H1 (cell line): ENCODE results near the gene FBLN2. TPM values are rescaled to one million over a fixed set of nuclear protein-coding genes. Genes with fewer than 3 reads are reported as not detected.

Experiments
- CHD7 ChIP-seq: fragments of 300-600 bp; sonication (generic); IDR thresholded peaks from 2 replicates; pipeline ENCODE4 v1.7.1; 2012; ENCODE audit warnings: low read length, moderate library complexity, mild to moderate bottlenecking, inconsistent platforms; ENCODE audit not compliant: insufficient replicate concordance
- TAF7 ChIP-seq: optimal IDR thresholded peaks from 2 replicates; pipeline ENCODE3; 2011; ENCODE audit warnings: low read depth, mild to moderate bottlenecking, inconsistent platforms, low read length, moderate library complexity, borderline replicate concordance
- polyA plus RNA-seq, 7 experiments: library from polyadenylated mRNA; depleted of rRNA in 3 of 7; stranded (reverse) in 5 of 7; unstranded in 2 of 7; fragments of >200 nt in 5 of 7; fragments of 200-250 nt in 2 of 7; gene quantifications; 1 replicate in 5 of 7; 2 replicates in 1 of 7; 4 replicates in 1 of 7; pipeline versions ENCODE4 v1.2.1 to v1.2.3, GENCODE V29; 2011 to 2013; ENCODE audit warnings: missing spikeins in 2 of 7, mixed read lengths in 2 of 7
- total RNA-seq: library from RNA; stranded (reverse); fragmentation: NEBNext Ultra II Directional; extraction: Animal tissue kit (Norgen Biotek cat#: 25700); gene quantifications from 2 replicates; pipeline ENCODE4 v1.2.1, GENCODE V29; 2021

FBLN2 gene
- total and polyA plus RNA-seq, 2 of the 8 experiments (the other 6 are each of a cell fraction or from before 2014, with no cell fraction given), result 17.4 to 24.2 TPM

- TF ChIP-seq CHD7, result no peak
- no peak for TF ChIP-seq TAF7
Measured at GRCh38 chr3:13577181-13578121, 28.5 kb downstream of the FBLN2 start (continued).
